GM12878 (cell line): Measurements from ENCODE around the gene KCNIP2.

ENCODE experiments used
- CEBPB ChIP-seq, 2 experiments: fragments of 150-350 bp in 1 of 2; IDR thresholded peaks; 2 replicates each; pipeline ENCODE4 v1.6.1; 2012 to 2014; ENCODE audit warnings: low read depth in 2 of 2, low read length in 2 of 2, borderline replicate concordance in 1 of 2, inconsistent platforms in 1 of 2
- CREB1 ChIP-seq: IDR thresholded peaks from 2 replicates; pipeline ENCODE4 v1.6.1; 2012; ENCODE audit warnings: low read depth, mild to moderate bottlenecking, inconsistent platforms
- CTCF ChIP-seq, 3 experiments: IDR thresholded peaks in 2 of 3; conservative IDR thresholded peaks in 1 of 3; 2 replicates each; pipeline ENCODE4 v1.5.1; 2011; ENCODE audit warnings: low read depth in 3 of 3, low read length in 3 of 3, mild to moderate bottlenecking in 3 of 3, control low read depth in 2 of 3, moderate library complexity in 2 of 3, inconsistent platforms in 1 of 3, mixed read lengths in 1 of 3; ENCODE audit not compliant: control insufficient read depth in 2 of 3, insufficient read depth in 1 of 3; ENCODE audit errors: extremely low read depth in 1 of 3
- EED ChIP-seq: sonication (generic); IDR thresholded peaks from 2 replicates; pipeline ENCODE4 v1.6.1; 2016; ENCODE audit warnings: antibody characterized with exemption, low read depth
- ETV6 ChIP-seq, 2 experiments: fragments of 450-650 bp in 1 of 2; IDR thresholded peaks in 1 of 2; conservative IDR thresholded peaks in 1 of 2; 2 replicates each; pipeline ENCODE4 v1.6.1; 2014; ENCODE audit warnings: antibody characterized with exemption in 1 of 2, borderline replicate concordance in 1 of 2, low read depth in 1 of 2, mild to moderate bottlenecking in 1 of 2, moderate library complexity in 1 of 2
- EZH2 ChIP-seq: IDR thresholded peaks from 2 replicates; pipeline ENCODE4 v1.6.1; 2012; ENCODE audit warnings: low read depth, mild to moderate bottlenecking, control low read depth, inconsistent platforms, low read length, borderline replicate concordance; ENCODE audit not compliant: control insufficient read depth
- FOS ChIP-seq: IDR thresholded peaks from 3 replicates; pipeline ENCODE4 v1.6.1; 2011; ENCODE audit warnings: borderline replicate concordance; ENCODE audit not compliant: insufficient read length; ENCODE audit errors: extremely low read depth
- FOXM1 ChIP-seq: IDR thresholded peaks from 2 replicates; pipeline ENCODE4 v1.6.1; 2012; ENCODE audit warnings: low read depth, mild to moderate bottlenecking, inconsistent platforms, low read length, moderate library complexity
- POLR2A ChIP-seq: IDR thresholded peaks from 2 replicates; pipeline ENCODE4 v1.6.1; 2011; ENCODE audit warnings: low read depth, mild to moderate bottlenecking, low read length
- TAF1 ChIP-seq: IDR thresholded peaks from 2 replicates; pipeline ENCODE4 v1.6.1; 2011; ENCODE audit warnings: mild to moderate bottlenecking, low read depth, low read length, borderline replicate concordance
- USF1 ChIP-seq: IDR thresholded peaks from 2 replicates; pipeline ENCODE4 v1.6.1; 2011; ENCODE audit warnings: borderline replicate concordance, low read depth, mild to moderate bottlenecking, moderate library complexity, mixed read lengths, low read length; ENCODE audit not compliant: insufficient read depth; ENCODE audit errors: extremely low read length

- peak; percentile 45; the same call in 1 of the 2 replicates for TF ChIP-seq POLR2A
- TF ChIP-seq CREB1, result no peak
- TF ChIP-seq CEBPB (IDR thresholded peaks at IDR 0.05; ENCODE audit: borderline replicate concordance in 1 of 2, low read depth in 2 of 2, low read length in 2 of 2), result no peak
- no peak for TF ChIP-seq TAF1
- no peak for TF ChIP-seq CTCF (IDR thresholded peaks at IDR 0.05 in 2 of 3, conservative IDR thresholded peaks at IDR 0.05 in 1 of 3; ENCODE audit: control insufficient read depth in 2 of 3, extremely low read depth in 1 of 3, insufficient read depth in 1 of 3, low read depth in 3 of 3, low read length in 3 of 3)
- no peak for TF ChIP-seq EED
- TF ChIP-seq FOXM1, result no peak
- TF ChIP-seq USF1, result peak; percentile 53
- no peak for TF ChIP-seq FOS
- no peak for TF ChIP-seq EZH2
- TF ChIP-seq ETV6 (conservative IDR thresholded peaks at IDR 0.05 in 1 of 2, IDR thresholded peaks at IDR 0.05 in 1 of 2; ENCODE audit: borderline replicate concordance in 1 of 2, low read depth in 1 of 2), result no peak
These were observed 15.3 kb upstream of the KCNIP2 start for GRCh38 chr10:101858723-101859500.
